ENCODE measurements around the gene AFTPH.

DNA sequence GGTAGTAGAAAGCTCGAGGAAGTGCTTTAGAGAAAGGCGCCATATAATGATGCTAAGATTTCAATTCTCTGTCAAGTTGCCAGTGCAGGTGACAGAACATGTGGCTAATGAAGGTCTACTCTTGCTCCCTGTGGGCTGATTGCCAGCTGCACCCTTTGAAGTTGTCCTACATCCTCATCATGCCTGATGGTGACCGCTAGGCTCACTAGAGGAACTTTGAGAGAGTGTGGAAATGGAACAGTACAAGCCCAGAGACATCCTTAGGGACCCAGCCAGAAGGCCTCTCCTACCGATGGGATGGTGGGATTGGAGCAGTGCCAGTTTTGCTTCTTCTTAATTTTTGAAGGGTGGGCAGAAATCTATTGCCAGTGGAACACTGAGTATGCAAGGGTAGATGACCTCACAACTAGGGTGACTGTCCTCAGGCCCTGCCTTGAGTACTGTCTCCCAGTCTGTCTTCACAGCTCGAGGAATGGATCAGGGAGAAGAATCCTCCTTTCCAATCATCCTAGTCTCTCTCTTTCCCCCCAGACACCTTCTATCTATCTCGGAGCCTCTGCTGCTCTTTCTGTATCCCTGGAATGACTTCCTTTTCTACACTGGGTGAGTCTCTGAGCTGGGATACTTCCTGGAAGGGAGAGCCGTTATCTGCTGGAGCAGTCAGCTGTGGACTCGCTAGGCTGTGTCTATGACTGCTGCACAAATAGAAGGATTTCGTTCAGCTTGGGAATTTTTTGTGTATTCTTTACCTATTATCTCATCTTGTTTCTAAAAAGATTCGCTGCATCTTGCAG lies 36.7 kb upstream of the AFTPH start:
- TF ChIP-seq POLR2AphosphoS5 (IDR thresholded peaks at IDR 0.05; ENCODE audit: low read depth, low read length) (no peak), POLR2A (IDR thresholded peaks at IDR 0.05; ENCODE audit: low read depth, low read length) (no peak), TAF1 (IDR thresholded peaks at IDR 0.05; ENCODE audit: low read depth, low read length) (no peak), SPI1 (IDR thresholded peaks at IDR 0.05; ENCODE audit: low read depth, low read length) (no peak)

All from GM12891 (cell line).